Measurements from ENCODE around the gene RNGTT.

RNGTT gene

GRCh38 chr6:88869263-88870020 is 94.0 kb downstream of the RNGTT start:
- Histone ChIP-seq H3K4me1 (ENCODE audit: insufficient read depth, low read length, poor library complexity, severe bottlenecking) (peaks cover 28% of the 10 kb centered on the region), H3K9me2 (replicated peaks; ENCODE audit: low read depth, low read length) (no peaks in the 10 kb centered on the region), H3K36me3 (ENCODE audit: insufficient read depth, low read length) (peaks cover 8% of the 10 kb centered on the region; the same call in 1 of the 2 replicates), H4K20me1 (ENCODE audit: insufficient read depth, low read length, poor library complexity, severe bottlenecking) (no peaks in the 10 kb centered on the region), H3F3A (ENCODE audit: low read depth) (no peaks in the 10 kb centered on the region), H3K79me2 (ENCODE audit: insufficient read depth, low read length) (peaks cover 1% of the 10 kb centered on the region), H3K9me3 (ENCODE audit: insufficient read depth, low read depth, low read length) (no peaks in the 10 kb centered on the region), H3K27me3 (ENCODE audit: insufficient read depth, low read length, poor library complexity, severe bottlenecking) (no peaks in the 10 kb centered on the region), H3K4me2 (ENCODE audit: low read depth, low read length, poor library complexity, severe bottlenecking) (no peak overlapping the region), H2AFZ (ENCODE audit: low read length) (no peak overlapping the region), H3K9ac (ENCODE audit: low read depth, low read length, poor library complexity, severe bottlenecking) (no peak overlapping the region), H3K4me3 (ENCODE audit: low read length, poor library complexity, severe bottlenecking) (no peak overlapping the region)
- TF ChIP-seq EZH2phosphoT487 (IDR thresholded peaks at IDR 0.05; ENCODE audit: borderline replicate concordance) = no peak
- no peak for TF ChIP-seq CTCF (conservative IDR thresholded peaks at IDR 0.05; ENCODE audit: low read length)

GRCh38 chr6:88867841-88868731 is 95.3 kb downstream of the RNGTT start:
- peaks cover 8% of the 10 kb centered on the region; the same call in 1 of the 2 replicates for H3K36me3 ChIP-seq (ENCODE audit: insufficient read depth, low read length)
- H3K4me2 ChIP-seq (ENCODE audit: low read depth, low read length, poor library complexity, severe bottlenecking) = no peak overlapping the region
- H3K9me3 ChIP-seq (ENCODE audit: insufficient read depth, low read depth, low read length) = no peaks in the 10 kb centered on the region
- no peak overlapping the region for H3K4me3 ChIP-seq (ENCODE audit: low read length, poor library complexity, severe bottlenecking)
- no peak for TF ChIP-seq EZH2phosphoT487 (IDR thresholded peaks at IDR 0.05; ENCODE audit: borderline replicate concordance)
- no peak for TF ChIP-seq CTCF (conservative IDR thresholded peaks at IDR 0.05; ENCODE audit: low read length)
- H3K27me3 ChIP-seq (ENCODE audit: insufficient read depth, low read length, poor library complexity, severe bottlenecking) = no peaks in the 10 kb centered on the region
- H3K9ac ChIP-seq (ENCODE audit: low read depth, low read length, poor library complexity, severe bottlenecking) = no peak overlapping the region
- H3K4me1 ChIP-seq (ENCODE audit: insufficient read depth, low read length, poor library complexity, severe bottlenecking) = peaks cover 30% of the 10 kb centered on the region
- H2AFZ ChIP-seq (ENCODE audit: low read length) = no peak overlapping the region
- no peaks in the 10 kb centered on the region for H4K20me1 ChIP-seq (ENCODE audit: insufficient read depth, low read length, poor library complexity, severe bottlenecking)
- no peaks in the 10 kb centered on the region for H3K9me2 ChIP-seq (replicated peaks; ENCODE audit: low read depth, low read length)
- H3F3A ChIP-seq (ENCODE audit: low read depth) = no peaks in the 10 kb centered on the region
- peaks cover 6% of the 10 kb centered on the region; the same call in 1 of the 2 replicates for H3K79me2 ChIP-seq (ENCODE audit: insufficient read depth, low read length)

DNA sequence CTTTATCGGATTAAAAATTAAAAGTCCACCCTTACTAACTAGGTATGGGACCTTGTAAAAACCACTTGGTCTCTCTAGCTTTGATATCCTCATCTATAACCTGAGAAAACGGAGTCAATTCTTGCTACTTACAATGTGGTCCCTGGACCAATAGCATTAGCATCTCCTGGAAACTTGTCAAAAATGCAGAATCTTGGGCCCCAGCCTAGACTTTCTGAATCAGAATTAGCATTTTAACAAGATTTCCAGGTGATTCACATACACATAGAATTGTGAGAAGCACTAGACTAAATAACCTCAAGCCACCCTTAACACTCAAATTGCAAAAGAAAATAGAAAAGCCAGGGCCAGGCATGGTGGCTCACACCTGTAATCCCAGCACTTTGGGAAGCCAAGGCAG is 96.6 kb downstream of the RNGTT start:
- Histone ChIP-seq H3K4me2 (ENCODE audit: low read depth, low read length, poor library complexity, severe bottlenecking) (no peak overlapping the region), H3K9me2 (replicated peaks; ENCODE audit: low read depth, low read length) (no peaks in the 10 kb centered on the region), H3K79me2 (ENCODE audit: insufficient read depth, low read length) (peaks cover 6% of the 10 kb centered on the region; the same call in 1 of the 2 replicates), H3K4me3 (ENCODE audit: low read length, poor library complexity, severe bottlenecking) (no peak overlapping the region), H3K27me3 (ENCODE audit: insufficient read depth, low read length, poor library complexity, severe bottlenecking) (no peaks in the 10 kb centered on the region), H2AFZ (ENCODE audit: low read length) (no peak overlapping the region), H3F3A (ENCODE audit: low read depth) (no peaks in the 10 kb centered on the region), H3K9me3 (ENCODE audit: insufficient read depth, low read depth, low read length) (no peaks in the 10 kb centered on the region), H3K4me1 (ENCODE audit: insufficient read depth, low read length, poor library complexity, severe bottlenecking) (peaks cover 30% of the 10 kb centered on the region), H3K9ac (ENCODE audit: low read depth, low read length, poor library complexity, severe bottlenecking) (no peak overlapping the region), H4K20me1 (ENCODE audit: insufficient read depth, low read length, poor library complexity, severe bottlenecking) (no peaks in the 10 kb centered on the region), H3K36me3 (ENCODE audit: insufficient read depth, low read length) (peaks cover 6% of the 10 kb centered on the region)
- TF ChIP-seq CTCF (conservative IDR thresholded peaks at IDR 0.05; ENCODE audit: low read length) (no peak), EZH2phosphoT487 (IDR thresholded peaks at IDR 0.05; ENCODE audit: borderline replicate concordance) (no peak)

All from Loucy (cell line).